GM21825 (cell line): ENCODE measurements around the gene C12orf57.

Experiments used
- ATAC-seq: cut with Tn5 transposase; IDR thresholded peaks from one replicate; pipeline ENCODE4 v1.9.1; 2021; ENCODE audit warnings: mild to moderate bottlenecking, moderate library complexity; ENCODE audit not compliant: unreplicated experiment

C12orf57 gene

GRCh38 chr12:6987956-6988553 lies 44.2 kb downstream of the C12orf57 start:
- no peak for ATAC-seq
